K562 (cell line): Measurements from ENCODE around the gene LBR. TPM values are rescaled to one million over a fixed set of nuclear protein-coding genes. Genes with fewer than 3 reads are reported as not detected.
A peak's percentile ranks its signal among the peaks of the same experiment; 100 is the strongest.

ENCODE experiments used
- ATAC-seq: fragments of 200-7000 bp; cut with Tn5 transposase; 3 replicates; pipeline ENCODE4 v1.9.1; 2020; ENCODE audit warnings: moderate library complexity
- BruUV-seq: library from RNA; stranded (reverse); fragments of 400-500 nt; replicated peaks from 2 replicates; lab custom pipeline; 2021; lab: Mats Ljungman, UMichigan
- CTCF ChIA-PET: fragments of 300-600 bp; formaldehyde crosslinking; extraction: SDS; loops from one replicate; lab custom pipeline; 2021; ENCODE audit warnings: low intra/inter-chr PET ratio; lab: Yijun Ruan, JAX
- POLR2A ChIA-PET: fragments of 300-600, 350-650 bp; sonication (Branson Sonifier 250); formaldehyde crosslinking; extraction: SDS; loops from one replicate; lab custom pipeline; 2021; ENCODE audit warnings: antibody characterized with exemption, inconsistent platforms; lab: Yijun Ruan, JAX
- DNase-seq, 4 experiments: peaks; one replicate each; pipeline versions ENCODE4 v3.0.0 to v3.0.0-alpha.2; 2011 to 2018; ENCODE audit warnings: low spot score in 3 of 4, mixed read lengths in 3 of 4; ENCODE audit errors: extremely low read depth in 1 of 4
- FAIRE-seq: peaks from 2 replicates; lab custom pipeline; 2011; peaks lifted over from hg19 to GRCh38; lab: Jason Lieb, UNC
- H2AFZ ChIP-seq: 2 replicates; pipeline ENCODE4 v1.6.0; 2011; ENCODE audit warnings: low read depth, low read length, control low read depth, inconsistent platforms
- H3K27ac ChIP-seq: fragments of 200-600 bp; 3 replicates; pipeline ENCODE4 v1.8.0; 2011; ENCODE audit warnings: low read depth, mild to moderate bottlenecking, control low read depth, inconsistent platforms, low read length, moderate library complexity, mixed read lengths; ENCODE audit errors: extremely low read depth
- H3K27me3 ChIP-seq, 2 experiments: fragments of 300-600 bp in 1 of 2; 2 replicates in 1 of 2; 3 replicates in 1 of 2; pipeline versions ENCODE4 v1.6.0 to v1.8.0; 2011; ENCODE audit warnings: inconsistent platforms in 2 of 2, low read length in 2 of 2, mild to moderate bottlenecking in 1 of 2, mixed read lengths in 1 of 2, moderate library complexity in 1 of 2; ENCODE audit not compliant: control insufficient read depth in 2 of 2, insufficient read depth in 2 of 2
- H3K36me3 ChIP-seq: fragments of 300-600 bp; 3 replicates; pipeline ENCODE4 v1.8.0; 2011; ENCODE audit warnings: mild to moderate bottlenecking, low read length, inconsistent platforms; ENCODE audit not compliant: control insufficient read depth, insufficient read depth
- H3K4me1 ChIP-seq, 2 experiments: fragments of 200-600 bp in 1 of 2; replicated peaks in 1 of 2; 2 replicates in 1 of 2; 3 replicates in 1 of 2; pipeline versions ENCODE4 v1.5.1 to v1.8.0; 2011; ENCODE audit warnings: inconsistent platforms in 2 of 2, low read length in 2 of 2, mild to moderate bottlenecking in 1 of 2, mixed read lengths in 1 of 2, moderate library complexity in 1 of 2; ENCODE audit not compliant: control insufficient read depth in 2 of 2, insufficient read depth in 2 of 2
- H3K4me2 ChIP-seq: 2 replicates; pipeline ENCODE4 v1.6.1; 2011; ENCODE audit warnings: low read length, control low read depth, inconsistent platforms, mixed read lengths; ENCODE audit not compliant: insufficient read depth
- H3K4me3 ChIP-seq: fragments of 200-600 bp; sonication (generic), shearing (Covaris generic); 2 replicates; pipeline ENCODE4 v1.5.1; 2016; ENCODE audit warnings: control low read depth, inconsistent platforms
- H3K79me2 ChIP-seq: fragments of 200-600 bp; 3 replicates; pipeline ENCODE4 v1.8.0; 2011; ENCODE audit warnings: low read length, inconsistent platforms; ENCODE audit not compliant: control insufficient read depth, insufficient read depth
- H3K9ac ChIP-seq, 2 experiments: 2 replicates each; pipeline versions ENCODE4 v1.6.0 to v1.6.1; 2011; ENCODE audit warnings: low read depth in 2 of 2, low read length in 2 of 2, control low read depth in 1 of 2, inconsistent platforms in 1 of 2, mild to moderate bottlenecking in 1 of 2, mixed read lengths in 1 of 2; ENCODE audit not compliant: insufficient read depth in 1 of 2
- H3K9me1 ChIP-seq: one replicate; pipeline ENCODE4 v1.6.0; 2011; ENCODE audit warnings: inconsistent platforms, mild to moderate bottlenecking, low read length, moderate library complexity; ENCODE audit not compliant: control insufficient read depth, insufficient read depth
- H3K9me3 ChIP-seq: replicated peaks from 2 replicates; pipeline ENCODE4 v1.5.1; 2011; ENCODE audit warnings: low read depth, low read length, inconsistent platforms; ENCODE audit not compliant: control insufficient read depth, insufficient read depth
- H4K20me1 ChIP-seq: replicated peaks from 2 replicates; pipeline ENCODE4 v1.6.1; 2011; ENCODE audit warnings: low read length, inconsistent platforms, mixed read lengths; ENCODE audit not compliant: control insufficient read depth, insufficient read depth
- WGBS: fragments of 100-300 bp; shearing (Covaris generic); methylation state at CpG from one replicate; pipeline ENCODE4 v1.1.6; 2016; ENCODE audit warnings: low coverage, mixed read lengths; ENCODE audit not compliant: insufficient coverage; ENCODE audit errors: missing lambda C conversion rate; 5-methylcytosine and 5-hydroxymethylcytosine counted together
- in situ Hi-C: fragments of 300-500 bp; cut with MboI; formaldehyde crosslinking; loops from 4 replicates; pipeline ENCODE4 v1.15.0; 2018; ENCODE audit warnings: inconsistent platforms, mixed read lengths
- intact Hi-C: fragments of 100-400 bp; cut with micrococcal nuclease; formaldehyde crosslinking; loops from 2 replicates; pipeline ENCODE4 v1.14.2; 2022
- polyA plus RNA-seq, 8 experiments: library from polyadenylated mRNA; depleted of rRNA in 4 of 8; stranded (reverse) in 5 of 8; unstranded in 3 of 8; fragments of >200 nt; fragmentation: Nextera tagmentation in 2 of 8; fragmentation: Illumina TruSeq in 1 of 8; extraction: Ambion mirVana in 2 of 8; extraction: Trizol in 1 of 8; gene quantifications; 2 replicates each; pipeline versions ENCODE4 v1.2.1 to v1.2.3, GENCODE V29; 2011 to 2014; ENCODE audit warnings: inconsistent platforms in 1 of 8, missing spikeins in 1 of 8
- total RNA-seq, 7 experiments: library from RNA; depleted of rRNA in 6 of 7; stranded (reverse); fragments of >200 nt in 6 of 7; fragmentation: Illumina TruSeq in 2 of 7; extraction: Trizol in 2 of 7; gene quantifications; 2 replicates each; pipeline versions ENCODE4 v1.2.1 to v1.2.3, GENCODE V29; 2011 to 2021; ENCODE audit warnings: low replicate concordance in 1 of 7
- TF ChIP-seq, protein P1 (sequence below), 2 experiments: IDR thresholded peaks; 2 replicates each; pipeline ENCODE4 v1.6.1; 2011; ENCODE audit warnings: borderline replicate concordance in 1 of 2, control low read depth in 1 of 2, low read depth in 1 of 2, low read length in 1 of 2, mild to moderate bottlenecking in 1 of 2, mixed read lengths in 1 of 2, moderate library complexity in 1 of 2; ENCODE audit not compliant: insufficient read depth in 1 of 2, insufficient read length in 1 of 2, poor library complexity in 1 of 2, severe bottlenecking in 1 of 2; ENCODE audit errors: extremely low read depth in 1 of 2
- TF ChIP-seq, protein P2 (sequence below), 2 experiments: IDR thresholded peaks in 1 of 2; conservative IDR thresholded peaks in 1 of 2; 2 replicates each; pipeline ENCODE4 v1.6.1; 2016; ENCODE audit warnings: low read depth in 2 of 2, mild to moderate bottlenecking in 1 of 2, missing compliant biosample characterization in 1 of 2, missing genetic modification characterization in 1 of 2, moderate library complexity in 1 of 2

Gene LBR
- total and polyA plus RNA-seq, 9 of the 15 experiments (the other 6 are each of a cell fraction or from before 2014, with no cell fraction given) = 102 to 229 (median 197) TPM

- Histone ChIP-seq H3K27ac (no peak overlapping the region), H3K36me3 (no peaks in the 10 kb centered on the region), H4K20me1 (no peaks in the 10 kb centered on the region), H3K4me2 (no peak overlapping the region), H3K4me1 (peaks cover 8 to 25% of the 10 kb centered on the region in 2 experiments; a peak in 3 of 5 replicates), H3K9me1 (no peaks in the 10 kb centered on the region), H3K9ac (peak overlapping the region in 1 of 2 experiments; percentile 43; a peak in 1 of 4 replicates), H2AFZ (no peak overlapping the region), H3K79me2 (no peaks in the 10 kb centered on the region), H3K27me3 (peaks cover 0 to 7% of the 10 kb centered on the region in 2 experiments; a peak in 2 of 5 replicates), H3K4me3 (no peak overlapping the region), H3K9me3 (no peaks in the 10 kb centered on the region)
- WGBS = 42% methylated on average over 28 of the region's 29 CpGs
- ATAC-seq (no peak), FAIRE-seq (no peak), DNase-seq (no peak)
- BruUV-seq = no TSS peak
- in situ Hi-C loops (loop anchor here (10.0 kb wide), 3 partner anchors 373 to 723 kb away; no protein-coding TSS in a partner anchor), intact Hi-C loops (no loop called here)
- POLR2A ChIA-PET = interaction anchor here (0.6 to 1.4 kb wide), 5 partner anchors 10 to 301 kb away, joined by 3 to 4 read pairs (median 3); no protein-coding TSS in a partner anchor
- CTCF ChIA-PET = interaction anchor here (0.6 to 1.1 kb wide), 2 partner anchors 179 to 504 kb away, joined by 3 to 5 read pairs; no protein-coding TSS in a partner anchor
- TF ChIP-seq, protein P1, sequence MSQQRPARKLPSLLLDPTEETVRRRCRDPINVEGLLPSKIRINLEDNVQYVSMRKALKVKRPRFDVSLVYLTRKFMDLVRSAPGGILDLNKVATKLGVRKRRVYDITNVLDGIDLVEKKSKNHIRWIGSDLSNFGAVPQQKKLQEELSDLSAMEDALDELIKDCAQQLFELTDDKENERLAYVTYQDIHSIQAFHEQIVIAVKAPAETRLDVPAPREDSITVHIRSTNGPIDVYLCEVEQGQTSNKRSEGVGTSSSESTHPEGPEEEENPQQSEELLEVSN (IDR thresholded peaks at IDR 0.05; ENCODE audit: borderline replicate concordance in 1 of 2, extremely low read depth in 1 of 2, insufficient read depth in 1 of 2, insufficient read length in 1 of 2, low read depth in 1 of 2, low read length in 1 of 2, poor library complexity in 1 of 2, severe bottlenecking in 1 of 2) = peak; percentile 35 to 39
- TF ChIP-seq, protein P2, sequence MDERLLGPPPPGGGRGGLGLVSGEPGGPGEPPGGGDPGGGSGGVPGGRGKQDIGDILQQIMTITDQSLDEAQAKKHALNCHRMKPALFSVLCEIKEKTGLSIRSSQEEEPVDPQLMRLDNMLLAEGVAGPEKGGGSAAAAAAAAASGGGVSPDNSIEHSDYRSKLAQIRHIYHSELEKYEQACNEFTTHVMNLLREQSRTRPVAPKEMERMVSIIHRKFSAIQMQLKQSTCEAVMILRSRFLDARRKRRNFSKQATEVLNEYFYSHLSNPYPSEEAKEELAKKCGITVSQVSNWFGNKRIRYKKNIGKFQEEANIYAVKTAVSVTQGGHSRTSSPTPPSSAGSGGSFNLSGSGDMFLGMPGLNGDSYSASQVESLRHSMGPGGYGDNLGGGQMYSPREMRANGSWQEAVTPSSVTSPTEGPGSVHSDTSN (CRISPR knock-in tag; IDR thresholded peaks at IDR 0.05; ENCODE audit: low read depth) = no peak
- TF ChIP-seq, protein P2 (tag; conservative IDR thresholded peaks at IDR 0.05; ENCODE audit: low read depth) = no peak
These were observed 43.8 kb upstream of the LBR start for GRCh38 chr1:225471453-225472301.
